Measurements from ENCODE around the gene LRIT2. TPM values are rescaled to one million over a fixed set of nuclear protein-coding genes. Genes with fewer than 3 reads are reported as not detected.

LRIT2 gene
- total RNA-seq, 1 donor from 2014 or later: not detected

GRCh38 chr10:84232376-84232775, 7.0 kb upstream of the LRIT2 start:
- H3K4me3 Mint-ChIP-seq: no peak overlapping the region
- no peaks in the 10 kb centered on the region for H3K36me3 Mint-ChIP-seq (ENCODE audit: low read depth)
- TF ChIP-seq CTCF (conservative IDR thresholded peaks at IDR 0.05): no peak
- H3K27me3 Mint-ChIP-seq (ENCODE audit: low read depth): peaks cover 33% of the 10 kb centered on the region
- H3K27ac Mint-ChIP-seq (ENCODE audit: unreplicated experiment): no peak overlapping the region
- H3K4me1 Mint-ChIP-seq: no peaks in the 10 kb centered on the region
- no peak for DNase-seq (ENCODE audit: low read depth, low spot score)
- H3K9me3 Mint-ChIP-seq: no peaks in the 10 kb centered on the region

- Mint-ChIP-seq H3K4me3 (no peak overlapping the region), H3K27me3 (ENCODE audit: low read depth) (peaks cover 48% of the 10 kb centered on the region), H3K4me1 (no peaks in the 10 kb centered on the region), H3K9me3 (no peaks in the 10 kb centered on the region), H3K27ac (ENCODE audit: unreplicated experiment) (no peak overlapping the region), H3K36me3 (ENCODE audit: low read depth) (no peaks in the 10 kb centered on the region)
- no peak for TF ChIP-seq CTCF (conservative IDR thresholded peaks at IDR 0.05)
- DNase-seq (ENCODE audit: low read depth, low spot score): no peak
Measured at GRCh38 chr10:84230359-84230758, 5.0 kb upstream of the LRIT2 start.

GRCh38 chr10:84227810-84228209, 2.5 kb upstream of the LRIT2 start:
- no peak for TF ChIP-seq CTCF (conservative IDR thresholded peaks at IDR 0.05)
- peaks cover 55% of the 10 kb centered on the region for H3K27me3 Mint-ChIP-seq (ENCODE audit: low read depth)
- no peaks in the 10 kb centered on the region for H3K36me3 Mint-ChIP-seq (ENCODE audit: low read depth)
- H3K4me1 Mint-ChIP-seq: no peaks in the 10 kb centered on the region
- no peaks in the 10 kb centered on the region for H3K9me3 Mint-ChIP-seq
- H3K4me3 Mint-ChIP-seq: no peak overlapping the region
- H3K27ac Mint-ChIP-seq (ENCODE audit: unreplicated experiment): no peak overlapping the region
- no peak for DNase-seq (ENCODE audit: low read depth, low spot score)

- Mint-ChIP-seq H3K9me3 (no peaks in the 10 kb centered on the region), H3K36me3 (ENCODE audit: low read depth) (no peaks in the 10 kb centered on the region), H3K27ac (ENCODE audit: unreplicated experiment) (no peak overlapping the region), H3K4me1 (no peaks in the 10 kb centered on the region), H3K4me3 (no peak overlapping the region), H3K27me3 (ENCODE audit: low read depth) (peaks cover 55% of the 10 kb centered on the region)
- no peak for TF ChIP-seq CTCF (conservative IDR thresholded peaks at IDR 0.05)
- DNase-seq (ENCODE audit: low read depth, low spot score): no peak
Measured at GRCh38 chr10:84226616-84227015, 1.3 kb upstream of the LRIT2 start.

GRCh38 chr10:84224411-84225028, 824 bp downstream of the LRIT2 start:
- peak; percentile 29 for DNase-seq (ENCODE audit: low read depth, low spot score)
- no peaks in the 10 kb centered on the region for H3K9me3 Mint-ChIP-seq
- no peak overlapping the region for H3K27ac Mint-ChIP-seq (ENCODE audit: unreplicated experiment)
- peaks cover 43% of the 10 kb centered on the region for H3K27me3 Mint-ChIP-seq (ENCODE audit: low read depth)
- no peak overlapping the region for H3K4me3 Mint-ChIP-seq
- TF ChIP-seq CTCF (conservative IDR thresholded peaks at IDR 0.05): no peak
- no peaks in the 10 kb centered on the region for H3K4me1 Mint-ChIP-seq
- H3K36me3 Mint-ChIP-seq (ENCODE audit: low read depth): no peaks in the 10 kb centered on the region
